NCI-H1436 (cell line): Measurements from ENCODE around the gene MANSC4.

Source experiments
- DNase-seq: peaks from one replicate; lab custom pipeline; 2025; lab: John Stamatoyannopoulos, UW

Gene MANSC4

GRCh38 chr12:27779920-27780611 lies at the start of gene MANSC4, which contains the start of gene KLHL42:
Gene MANSC4, minus strand, starts transcription at chr12:27780236. Its CDS starts 8,960 bp downstream, at chr12:27771276.
Gene KLHL42, plus strand, starts transcription at chr12:27780233. Its CDS starts 98 bp downstream, at chr12:27780331.
- DNase-seq, result peak; percentile 31

- DNase-seq, result no peak
These were observed 48.2 kb upstream of the MANSC4 start for GRCh38 chr12:27828196-27828595.

- no peak for DNase-seq
These were observed 46.0 kb upstream of the MANSC4 start for GRCh38 chr12:27826076-27826475.

- no peak for DNase-seq
These were observed 44.2 kb upstream of the MANSC4 start for GRCh38 chr12:27824126-27824842.

- DNase-seq, result no peak
These were observed 43.0 kb upstream of the MANSC4 start for GRCh38 chr12:27823038-27823437.

GRCh38 chr12:27822076-27822712 lies 42.2 kb upstream of the MANSC4 start:
- DNase-seq, result no peak

GRCh38 chr12:27821259-27821973 lies 41.4 kb upstream of the MANSC4 start:
- peak; percentile 43 for DNase-seq

- DNase-seq, result no peak
These were observed 40.5 kb upstream of the MANSC4 start for GRCh38 chr12:27820564-27820963.

GRCh38 chr12:27818401-27818918 lies 38.4 kb upstream of the MANSC4 start:
- DNase-seq, result no peak

GRCh38 chr12:27817766-27818165 lies 37.7 kb upstream of the MANSC4 start:
- no peak for DNase-seq

GRCh38 chr12:27814851-27815591 lies 35.0 kb upstream of the MANSC4 start:
- DNase-seq, result no peak

GRCh38 chr12:27814411-27814810 lies 34.4 kb upstream of the MANSC4 start:
- DNase-seq, result no peak

GRCh38 chr12:27812502-27812901 lies 32.5 kb upstream of the MANSC4 start:
- DNase-seq, result no peak

- no peak for DNase-seq
These were observed 30.7 kb upstream of the MANSC4 start for GRCh38 chr12:27810756-27811155.

- no peak for DNase-seq
These were observed 28.8 kb upstream of the MANSC4 start for GRCh38 chr12:27808841-27809240.

- no peak for DNase-seq
These were observed 27.1 kb upstream of the MANSC4 start for GRCh38 chr12:27807063-27807703.

GRCh38 chr12:27806259-27806658 lies 26.2 kb upstream of the MANSC4 start:
- DNase-seq, result no peak

- no peak for DNase-seq
These were observed 25.2 kb upstream of the MANSC4 start for GRCh38 chr12:27805238-27805637.

GRCh38 chr12:27802936-27803335 lies 22.9 kb upstream of the MANSC4 start:
- DNase-seq, result no peak

- no peak for DNase-seq
These were observed 22.5 kb upstream of the MANSC4 start for GRCh38 chr12:27802511-27802910.

GRCh38 chr12:27801630-27802029 lies 21.6 kb upstream of the MANSC4 start:
- no peak for DNase-seq
